Spleen (tissue), 11 donors: ENCODE data around the gene TEX52. TPM values are rescaled to one million over a fixed set of nuclear protein-coding genes. Genes with fewer than 3 reads are reported as not detected.

ENCODE experiments used
- DNase-seq: peaks from one replicate; pipeline ENCODE4 v3.0.0-alpha.2; 2020
- H3K27ac ChIP-seq, 8 donors: fragments of 200-600 bp; sonication (generic) in 7 of 8; 1 replicate in 4 of 8; 2 replicates in 4 of 8; pipeline versions ENCODE4 v1.5.0 to v1.8.0; 2016 to 2021; ENCODE audit warnings: inconsistent platforms in 4 of 8, mild to moderate bottlenecking in 4 of 8, moderate library complexity in 1 of 8
- H3K27me3 ChIP-seq, 7 donors: fragments of 200-600 bp; sonication (generic) in 6 of 7; replicated peaks in 1 of 7; 1 replicate in 4 of 7; 2 replicates in 3 of 7; pipeline versions ENCODE4 v1.5.0 to v1.8.0; 2016 to 2021; ENCODE audit warnings: inconsistent platforms in 3 of 7, mild to moderate bottlenecking in 1 of 7
- H3K36me3 ChIP-seq, 6 donors: fragments of 200-600 bp; sonication (generic) in 5 of 6; 1 replicate in 4 of 6; 2 replicates in 2 of 6; pipeline versions ENCODE4 v1.5.0 to v1.8.0; 2016 to 2021; ENCODE audit warnings: inconsistent platforms in 2 of 6
- H3K4me1 ChIP-seq, 6 donors: fragments of 200-600 bp; sonication (generic) in 5 of 6; 1 replicate in 3 of 6; 2 replicates in 3 of 6; pipeline versions ENCODE4 v1.5.0 to v1.8.0; 2016 to 2021; ENCODE audit warnings: inconsistent platforms in 3 of 6
- H3K4me3 ChIP-seq, 8 donors: fragments of 200-600 bp; sonication (generic) in 7 of 8; 1 replicate in 4 of 8; 2 replicates in 4 of 8; pipeline versions ENCODE4 v1.5.0 to v1.8.0; 2016 to 2021; ENCODE audit warnings: inconsistent platforms in 4 of 8, mild to moderate bottlenecking in 4 of 8, moderate library complexity in 2 of 8
- H3K9me3 ChIP-seq, 8 donors: fragments of 200-600 bp; sonication (generic) in 7 of 8; 1 replicate in 4 of 8; 2 replicates in 4 of 8; pipeline versions ENCODE4 v1.5.0 to v1.8.0; 2016 to 2021; ENCODE audit warnings: inconsistent platforms in 4 of 8
- POLR2A ChIP-seq, 3 donors: fragments of 450-650 bp; IDR thresholded peaks; one replicate each; pipeline ENCODE4 v1.5.1; 2017; ENCODE audit warnings: antibody characterized with exemption in 3 of 3, mild to moderate bottlenecking in 1 of 3
- POLR2AphosphoS5 ChIP-seq, 3 donors: sonication (generic); formaldehyde crosslinking; IDR thresholded peaks; one replicate each; pipeline ENCODE4 v1.5.1; 2017; ENCODE audit warnings: antibody characterized with exemption in 3 of 3
- WGBS, 5 donors: extraction: QIAGEN DNeasy Blood & Tissue Kit in 3 of 5; methylation state at CpG; one replicate each; pipeline versions ENCODE4 v1.1.5 to v1.1.7; 2013 to 2018; 5-methylcytosine and 5-hydroxymethylcytosine counted together
- intact Hi-C: fragments of 100-400 bp; cut with DNase I; formaldehyde crosslinking; loops from one replicate; pipeline ENCODE4 v1.15.0; 2023; ENCODE audit warnings: low total_unique reads
- polyA plus RNA-seq, 3 donors: library from polyadenylated mRNA; stranded (reverse); fragments of 200-250 nt; gene quantifications; one replicate each; pipeline ENCODE4 v1.2.1, GENCODE V29; 2013
- total RNA-seq, 7 donors: library from RNA; depleted of rRNA in 3 of 7; stranded (reverse); fragments of >200 nt in 3 of 7; fragmentation: NEBNext Ultra II Directional in 4 of 7; extraction: Animal tissue kit (Norgen Biotek cat#: 25700) in 4 of 7; gene quantifications; one replicate each; pipeline versions ENCODE4 v1.1.0 to v1.2.1, GENCODE V29; 2016 to 2021
- TF ChIP-seq, protein P1 (sequence below), 11 experiments: fragments of 200-600 bp in 7 of 11; fragments of 450-650 bp in 4 of 11; sonication (generic) in 4 of 11; IDR thresholded peaks in 8 of 11; conservative IDR thresholded peaks in 3 of 11; 1 replicate in 7 of 11; 2 replicates in 4 of 11; pipeline versions ENCODE4 v1.4.0 to v1.8.0; 2016 to 2021; ENCODE audit warnings: antibody characterized with exemption in 11 of 11, inconsistent platforms in 4 of 11, mild to moderate bottlenecking in 1 of 11
- donor health status: healthy with polysubstance abuse.
- donor health status: DM: no; HTN: no; CAD: no; lungs with moderate emphysema.
- donor health status: DM: no; HTN: no; CAD: no.
- donor health status: Bipolar disorder and iron deficiency.
- donor health status: healthy.
- donor health status: DM: no; HTN: no; CAD: no.
- donor health status: DM: yes; HTN: yes; CAD: no.

TEX52 gene
- total and polyA plus RNA-seq, 10 donors, result not detected

DNA sequence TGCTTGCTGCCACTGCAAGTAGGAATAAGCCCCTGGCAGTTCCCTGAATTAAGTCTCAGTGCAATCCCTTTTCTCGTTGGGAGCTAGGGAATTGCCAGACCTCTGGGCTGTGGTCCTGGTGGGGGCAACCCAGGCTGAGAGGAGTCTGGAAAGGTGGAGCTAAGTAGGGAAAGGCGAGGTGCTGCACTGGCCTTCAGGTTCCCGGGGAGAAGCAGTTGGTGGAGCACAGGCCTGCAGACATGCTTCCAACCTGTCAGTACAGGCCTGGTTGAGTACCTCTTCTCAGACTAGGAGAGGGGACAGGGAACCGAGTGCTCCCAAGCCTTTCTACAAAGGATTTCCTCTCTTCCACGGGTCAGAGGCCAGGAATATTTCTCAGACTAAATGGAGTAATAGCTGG lies 23.5 kb downstream of the TEX52 start:
- DNase-seq, result no peak

DNA sequence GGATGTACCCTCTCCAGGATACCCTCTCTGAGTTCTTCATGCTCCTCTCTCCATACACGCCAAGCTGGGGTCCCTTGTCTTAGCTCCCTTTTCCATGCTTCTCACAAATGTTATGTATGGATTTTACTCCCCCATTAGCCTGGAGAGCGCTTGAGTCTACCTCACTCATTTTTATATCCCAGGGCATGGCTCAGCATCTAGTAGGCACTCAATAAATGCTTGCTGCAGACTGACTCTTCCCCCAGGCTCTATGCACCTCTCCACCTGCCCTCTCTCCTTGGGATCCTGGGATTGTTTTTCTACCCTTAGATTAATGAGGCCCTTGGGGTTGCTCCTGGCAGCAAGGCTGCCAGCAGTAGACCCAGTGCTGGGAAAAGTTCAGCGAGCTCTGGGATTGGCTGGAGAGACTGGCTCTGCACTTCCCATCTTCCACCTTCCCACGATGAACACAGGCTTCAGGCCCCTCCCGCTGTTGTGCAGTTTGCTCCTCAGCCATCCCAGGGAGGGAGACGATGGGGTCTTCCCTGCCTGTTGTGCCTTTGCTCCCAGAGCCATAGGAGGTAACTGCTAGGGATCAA lies 24.2 kb downstream of the TEX52 start:
- peaks cover 0 to 63% (median 29%) of the 10 kb centered on the region in 6 donors for H3K36me3 ChIP-seq
- H3K9me3 ChIP-seq, result no peaks in the 10 kb centered on the region
- 72 to 84% (median 79%) methylated on average over 6 of the region's 6 CpGs for WGBS, 5 donors
- peaks cover 0 to 26% (median 6%) of the 10 kb centered on the region in 6 donors for H3K4me1 ChIP-seq
- no peak for DNase-seq
- intact Hi-C loops, result no loop called here
- TF ChIP-seq POLR2A (IDR thresholded peaks at IDR 0.05) (no peak), POLR2AphosphoS5 (IDR thresholded peaks at IDR 0.05) (no peak)
- TF ChIP-seq, protein P1, sequence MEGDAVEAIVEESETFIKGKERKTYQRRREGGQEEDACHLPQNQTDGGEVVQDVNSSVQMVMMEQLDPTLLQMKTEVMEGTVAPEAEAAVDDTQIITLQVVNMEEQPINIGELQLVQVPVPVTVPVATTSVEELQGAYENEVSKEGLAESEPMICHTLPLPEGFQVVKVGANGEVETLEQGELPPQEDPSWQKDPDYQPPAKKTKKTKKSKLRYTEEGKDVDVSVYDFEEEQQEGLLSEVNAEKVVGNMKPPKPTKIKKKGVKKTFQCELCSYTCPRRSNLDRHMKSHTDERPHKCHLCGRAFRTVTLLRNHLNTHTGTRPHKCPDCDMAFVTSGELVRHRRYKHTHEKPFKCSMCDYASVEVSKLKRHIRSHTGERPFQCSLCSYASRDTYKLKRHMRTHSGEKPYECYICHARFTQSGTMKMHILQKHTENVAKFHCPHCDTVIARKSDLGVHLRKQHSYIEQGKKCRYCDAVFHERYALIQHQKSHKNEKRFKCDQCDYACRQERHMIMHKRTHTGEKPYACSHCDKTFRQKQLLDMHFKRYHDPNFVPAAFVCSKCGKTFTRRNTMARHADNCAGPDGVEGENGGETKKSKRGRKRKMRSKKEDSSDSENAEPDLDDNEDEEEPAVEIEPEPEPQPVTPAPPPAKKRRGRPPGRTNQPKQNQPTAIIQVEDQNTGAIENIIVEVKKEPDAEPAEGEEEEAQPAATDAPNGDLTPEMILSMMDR (IDR thresholded peaks at IDR 0.05 in 8 of 11, conservative IDR thresholded peaks at IDR 0.05 in 3 of 11), result no peak
- peak overlapping the region in 2 of 8 donors; percentile 43 to 59 for H3K4me3 ChIP-seq
- peak overlapping the region in 3 of 8 donors; percentile 65 to 75 (median 72) for H3K27ac ChIP-seq
- H3K27me3 ChIP-seq, result peaks cover 0 to 11% (median 0%) of the 10 kb centered on the region in 7 donors

More for the DNA sequence above, 23.5 kb downstream of the TEX52 start:
- Histone ChIP-seq H3K4me1 (peaks cover 0 to 26% (median 6%) of the 10 kb centered on the region in 6 donors), H3K27me3 (peaks cover 0 to 11% (median 0%) of the 10 kb centered on the region in 7 donors), H3K36me3 (peaks cover 0 to 63% (median 22%) of the 10 kb centered on the region in 6 donors), H3K4me3 (peak overlapping the region in 2 of 8 donors; percentile 43 to 59), H3K27ac (peak overlapping the region in 3 of 8 donors; percentile 65 to 75 (median 72)), H3K9me3 (no peaks in the 10 kb centered on the region)
- 63 to 72% (median 65%) methylated on average over 5 of the region's 5 CpGs for WGBS, 5 donors
- TF ChIP-seq, protein P1 (IDR thresholded peaks at IDR 0.05 in 8 of 11, conservative IDR thresholded peaks at IDR 0.05 in 3 of 11), result no peak
- intact Hi-C loops, result no loop called here

DNA sequence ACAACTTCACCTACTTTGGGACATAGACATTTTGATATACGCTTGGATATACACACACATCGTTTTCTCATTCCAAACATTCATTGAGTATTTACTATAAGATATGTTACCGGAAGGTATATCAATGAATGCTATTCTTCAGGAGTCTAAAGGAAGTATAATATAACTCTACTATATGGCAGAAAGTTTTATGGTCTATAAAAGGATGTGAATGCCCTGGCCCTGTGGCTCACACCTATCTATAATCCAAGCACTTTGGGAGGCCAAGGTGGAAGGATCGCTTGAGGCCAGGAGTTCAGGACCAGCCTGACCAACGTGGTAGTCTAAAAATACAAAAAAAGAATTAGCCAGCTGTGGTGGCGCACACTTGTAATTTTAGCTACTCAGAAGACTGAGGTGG lies 27.6 kb downstream of the TEX52 start:
- H3K36me3 ChIP-seq, result peaks cover 3 to 87% (median 63%) of the 10 kb centered on the region in 6 donors
- no peak for DNase-seq
- H3K27me3 ChIP-seq, result peaks cover 0 to under 1% (median 0%) of the 10 kb centered on the region in 7 donors
- peaks cover 0 to 11% (median 0%) of the 10 kb centered on the region in 6 donors for H3K4me1 ChIP-seq
- intact Hi-C loops, result no loop called here
- 91 to 96% (median 93%) methylated on average over 6 of the region's 6 CpGs for WGBS, 5 donors
- no peaks in the 10 kb centered on the region for H3K9me3 ChIP-seq
- no peak overlapping the region for H3K27ac ChIP-seq
- H3K4me3 ChIP-seq, result no peak overlapping the region
- no peak for TF ChIP-seq POLR2AphosphoS5 (IDR thresholded peaks at IDR 0.05)
- TF ChIP-seq, protein P1 (IDR thresholded peaks at IDR 0.05 in 8 of 11, conservative IDR thresholded peaks at IDR 0.05 in 3 of 11), result no peak
- TF ChIP-seq POLR2A (IDR thresholded peaks at IDR 0.05), result no peak

DNA sequence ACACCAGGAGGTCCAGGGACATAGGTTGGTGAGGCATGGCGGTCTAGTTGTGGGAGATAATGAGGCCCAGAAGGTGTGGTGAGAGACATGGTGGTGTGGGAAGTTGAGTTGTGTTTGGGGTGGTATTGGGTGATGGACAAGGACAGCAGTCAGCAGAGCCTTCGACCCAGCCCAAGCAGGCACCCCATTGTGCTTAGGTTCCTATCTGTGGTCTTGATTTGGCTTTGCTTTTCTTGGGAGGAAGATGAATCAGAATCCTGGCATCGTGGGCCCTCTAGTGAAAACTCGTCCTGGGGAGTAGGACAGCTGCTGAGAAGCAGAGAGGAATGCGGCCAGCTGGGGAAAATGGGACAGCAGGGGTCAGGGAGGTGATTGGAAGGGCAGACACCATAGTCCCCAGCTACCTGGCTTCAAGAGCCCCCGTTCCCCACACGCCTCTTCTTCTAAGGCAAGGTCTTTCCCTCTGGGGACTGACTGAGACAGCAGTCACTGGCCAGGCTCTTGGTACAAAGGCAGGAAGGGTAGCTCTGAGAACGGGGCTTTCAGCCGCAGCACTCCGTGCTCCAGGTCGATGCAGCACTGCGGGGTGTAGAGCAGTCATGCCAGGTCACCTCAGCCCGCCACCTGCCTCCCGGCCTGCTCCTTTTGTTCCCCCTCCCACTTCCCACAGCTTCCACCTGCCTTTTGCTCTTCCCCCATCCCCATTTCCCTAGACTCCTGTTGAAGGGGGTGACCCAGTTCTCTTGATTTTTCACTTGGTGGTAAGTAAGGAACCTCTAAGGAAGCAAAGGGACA lies 29.9 kb downstream of the TEX52 start:
- H3K4me1 ChIP-seq, result no peaks in the 10 kb centered on the region
- no peaks in the 10 kb centered on the region for H3K27me3 ChIP-seq
- no peak overlapping the region for H3K27ac ChIP-seq
- no peak for DNase-seq
- no peak overlapping the region for H3K4me3 ChIP-seq
- TF ChIP-seq POLR2A (IDR thresholded peaks at IDR 0.05) (no peak), POLR2AphosphoS5 (IDR thresholded peaks at IDR 0.05) (no peak)
- TF ChIP-seq, protein P1 (IDR thresholded peaks at IDR 0.05 in 8 of 11, conservative IDR thresholded peaks at IDR 0.05 in 3 of 11), result no peak
- H3K36me3 ChIP-seq, result peaks cover 5 to 100% (median 86%) of the 10 kb centered on the region in 6 donors
- no peaks in the 10 kb centered on the region for H3K9me3 ChIP-seq
- WGBS, 5 donors, result 90 to 96% (median 93%) methylated on average over 14 of the region's 14 CpGs
- intact Hi-C loops, result no loop called here
